Measurements from ENCODE around the gene ZNF217.

GRCh38 chr20:53529658-53530057 lies 64.0 kb downstream of the ZNF217 start:
- TF ChIP-seq, protein P1, sequence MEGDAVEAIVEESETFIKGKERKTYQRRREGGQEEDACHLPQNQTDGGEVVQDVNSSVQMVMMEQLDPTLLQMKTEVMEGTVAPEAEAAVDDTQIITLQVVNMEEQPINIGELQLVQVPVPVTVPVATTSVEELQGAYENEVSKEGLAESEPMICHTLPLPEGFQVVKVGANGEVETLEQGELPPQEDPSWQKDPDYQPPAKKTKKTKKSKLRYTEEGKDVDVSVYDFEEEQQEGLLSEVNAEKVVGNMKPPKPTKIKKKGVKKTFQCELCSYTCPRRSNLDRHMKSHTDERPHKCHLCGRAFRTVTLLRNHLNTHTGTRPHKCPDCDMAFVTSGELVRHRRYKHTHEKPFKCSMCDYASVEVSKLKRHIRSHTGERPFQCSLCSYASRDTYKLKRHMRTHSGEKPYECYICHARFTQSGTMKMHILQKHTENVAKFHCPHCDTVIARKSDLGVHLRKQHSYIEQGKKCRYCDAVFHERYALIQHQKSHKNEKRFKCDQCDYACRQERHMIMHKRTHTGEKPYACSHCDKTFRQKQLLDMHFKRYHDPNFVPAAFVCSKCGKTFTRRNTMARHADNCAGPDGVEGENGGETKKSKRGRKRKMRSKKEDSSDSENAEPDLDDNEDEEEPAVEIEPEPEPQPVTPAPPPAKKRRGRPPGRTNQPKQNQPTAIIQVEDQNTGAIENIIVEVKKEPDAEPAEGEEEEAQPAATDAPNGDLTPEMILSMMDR (conservative IDR thresholded peaks at IDR 0.05; ENCODE audit: low read length) = no peak
- no peak for TF ChIP-seq EZH2phosphoT487 (IDR thresholded peaks at IDR 0.05; ENCODE audit: borderline replicate concordance, low read depth, low read length)

Data from OCI-LY7 (cell line).